Testis (tissue), 3 donors: Measurements from ENCODE around the gene HIRIP3. TPM values are rescaled to one million over a fixed set of nuclear protein-coding genes. Genes with fewer than 3 reads are reported as not detected.
"Not testable (repeated sequence)": the region's sequence is repeated elsewhere in the genome, so short reads cannot be mapped to it uniquely, and the experiment has no call there.

Experiments used
- DNase-seq: peaks from one replicate; pipeline ENCODE4 v3.0.0-alpha.2; 2019
- H3K27ac ChIP-seq, 2 donors: fragments of 200-600 bp; sonication (generic); one replicate each; pipeline ENCODE4 v1.5.1; 2019
- H3K27me3 ChIP-seq: fragments of 200-600 bp; sonication (generic); one replicate; pipeline ENCODE4 v1.5.1; 2019
- H3K36me3 ChIP-seq: fragments of 200-600 bp; sonication (generic); one replicate; pipeline ENCODE4 v1.5.1; 2017; ENCODE audit warnings: low read depth; ENCODE audit errors: missing control alignments
- H3K4me1 ChIP-seq: fragments of 200-600 bp; sonication (generic); one replicate; pipeline ENCODE4 v1.5.1; 2019
- H3K4me3 ChIP-seq, 2 donors: fragments of 200-600 bp; sonication (generic); one replicate each; pipeline ENCODE4 v1.5.1; 2017 to 2019
- H3K9me3 ChIP-seq: fragments of 200-600 bp; sonication (generic); one replicate; pipeline ENCODE4 v1.5.1; 2017
- POLR2A ChIP-seq: fragments of 450-650 bp; IDR thresholded peaks from one replicate; pipeline ENCODE4 v1.6.1; 2017; ENCODE audit warnings: antibody characterized with exemption, mild to moderate bottlenecking, moderate library complexity
- WGBS, 2 donors: methylation state at CpG; one replicate each; pipeline ENCODE4 v1.1.5; 2018; 5-methylcytosine and 5-hydroxymethylcytosine counted together
- intact Hi-C: fragments of 100-400 bp; cut with DNase I; formaldehyde crosslinking; loops from one replicate; pipeline ENCODE4 v1.15.1; 2023; ENCODE audit warnings: low total_unique reads
- polyA plus RNA-seq: library from polyadenylated mRNA; stranded (reverse); fragments of 350-450 nt; fragmentation: Illumina TruSeq; extraction: RNeasy Lipid Tissue Mini Kit (QIAGEN cat#74804); gene quantifications from one replicate; pipeline ENCODE4 v1.2.3, GENCODE V29; 2014; ENCODE audit warnings: low read depth, low replicate concordance; ENCODE audit not compliant: insufficient read depth
- total RNA-seq, 2 donors: library from RNA; depleted of rRNA; stranded (reverse); fragments of >200 nt; gene quantifications; one replicate each; pipeline ENCODE4 v1.2.3, GENCODE V29; 2016
- TF ChIP-seq, protein P1 (sequence below), 3 experiments: fragments of 450-650 bp in 2 of 3; fragments of 200-600 bp in 1 of 3; sonication (generic) in 1 of 3; IDR thresholded peaks; one replicate each; pipeline ENCODE4 v1.5.1; 2016 to 2019; ENCODE audit warnings: antibody characterized with exemption in 3 of 3, mild to moderate bottlenecking in 2 of 3, moderate library complexity in 1 of 3

The HIRIP3 gene
- total and polyA plus RNA-seq, 3 donors from 2014 or later = 32.1 to 57.3 (median 40.2) TPM

DNA sequence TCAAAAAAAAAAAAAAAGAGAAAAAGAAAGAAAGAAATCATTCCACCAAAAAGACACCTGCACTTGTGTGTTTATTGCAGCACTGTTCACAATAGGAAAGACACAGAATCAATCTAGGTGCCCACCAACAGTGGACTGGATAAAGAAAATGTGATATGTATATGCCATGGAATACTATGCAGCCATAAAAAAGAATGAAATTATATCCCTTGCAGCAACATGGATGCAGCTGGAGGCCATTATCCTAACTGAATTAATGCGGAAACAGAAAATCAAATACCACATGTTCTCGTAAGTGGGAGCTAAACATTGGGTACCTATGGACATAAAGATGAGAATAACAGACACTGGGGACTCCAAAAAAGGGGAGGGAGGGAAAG is 21.9 kb upstream of the HIRIP3 start:
- DNase-seq = no peak
- H3K9me3 ChIP-seq = no peaks in the 10 kb centered on the region
- intact Hi-C loops = no loop called here
- no peak overlapping the region for H3K4me3 ChIP-seq
- no peaks in the 10 kb centered on the region for H3K27me3 ChIP-seq
- H3K36me3 ChIP-seq = no peaks in the 10 kb centered on the region
- H3K27ac ChIP-seq = no peak overlapping the region
- H3K4me1 ChIP-seq = no peaks in the 10 kb centered on the region
- TF ChIP-seq POLR2A = no peak
- TF ChIP-seq, protein P1, sequence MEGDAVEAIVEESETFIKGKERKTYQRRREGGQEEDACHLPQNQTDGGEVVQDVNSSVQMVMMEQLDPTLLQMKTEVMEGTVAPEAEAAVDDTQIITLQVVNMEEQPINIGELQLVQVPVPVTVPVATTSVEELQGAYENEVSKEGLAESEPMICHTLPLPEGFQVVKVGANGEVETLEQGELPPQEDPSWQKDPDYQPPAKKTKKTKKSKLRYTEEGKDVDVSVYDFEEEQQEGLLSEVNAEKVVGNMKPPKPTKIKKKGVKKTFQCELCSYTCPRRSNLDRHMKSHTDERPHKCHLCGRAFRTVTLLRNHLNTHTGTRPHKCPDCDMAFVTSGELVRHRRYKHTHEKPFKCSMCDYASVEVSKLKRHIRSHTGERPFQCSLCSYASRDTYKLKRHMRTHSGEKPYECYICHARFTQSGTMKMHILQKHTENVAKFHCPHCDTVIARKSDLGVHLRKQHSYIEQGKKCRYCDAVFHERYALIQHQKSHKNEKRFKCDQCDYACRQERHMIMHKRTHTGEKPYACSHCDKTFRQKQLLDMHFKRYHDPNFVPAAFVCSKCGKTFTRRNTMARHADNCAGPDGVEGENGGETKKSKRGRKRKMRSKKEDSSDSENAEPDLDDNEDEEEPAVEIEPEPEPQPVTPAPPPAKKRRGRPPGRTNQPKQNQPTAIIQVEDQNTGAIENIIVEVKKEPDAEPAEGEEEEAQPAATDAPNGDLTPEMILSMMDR (IDR thresholded peaks at IDR 0.05) = no peak
- 95 to 97% methylated on average over 2 of the region's 2 CpGs for WGBS, 2 donors

DNA sequence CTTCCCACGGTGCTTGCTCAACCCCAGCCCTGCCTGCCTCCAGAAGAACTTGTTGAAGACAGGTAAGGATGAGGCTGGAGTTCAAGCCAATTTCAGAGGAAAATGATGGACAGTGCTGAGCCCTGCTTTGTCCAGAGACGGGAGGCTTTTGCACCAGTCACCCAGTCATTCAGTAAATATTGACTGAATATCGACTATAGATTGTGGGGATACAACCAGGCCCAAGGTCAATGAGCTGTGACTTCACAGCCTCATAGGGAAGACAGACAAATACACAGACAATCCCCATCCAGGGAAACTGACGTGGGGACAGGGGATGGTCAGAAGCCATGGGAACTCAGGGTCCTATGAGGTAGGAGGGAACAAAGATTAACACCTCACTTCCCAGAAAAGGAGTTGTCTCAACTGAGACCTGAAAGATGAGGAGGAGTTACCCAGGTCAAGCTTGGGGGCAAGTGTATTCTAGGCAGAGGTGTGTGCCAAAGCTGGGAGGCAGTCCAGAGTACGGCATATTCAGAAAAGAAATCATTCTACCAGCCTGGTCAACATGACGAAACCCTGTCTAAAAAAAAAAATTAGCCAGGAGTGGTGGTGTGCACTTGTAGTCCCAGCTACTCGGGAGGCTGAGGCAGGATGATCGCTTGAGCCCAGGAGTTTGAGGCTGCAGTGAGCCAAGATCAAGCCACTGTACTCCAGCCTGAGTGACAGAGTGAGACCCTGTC is 21.3 kb upstream of the HIRIP3 start:
- H3K4me3 ChIP-seq = no peak overlapping the region
- no peaks in the 10 kb centered on the region for H3K9me3 ChIP-seq
- no peaks in the 10 kb centered on the region for H3K27me3 ChIP-seq
- DNase-seq = no peak
- H3K27ac ChIP-seq = no peak overlapping the region
- TF ChIP-seq, protein P1 (IDR thresholded peaks at IDR 0.05) = no peak
- no peak for TF ChIP-seq POLR2A
- no peaks in the 10 kb centered on the region for H3K4me1 ChIP-seq
- WGBS, 2 donors = 70 to 77% methylated on average over 8 of the region's 8 CpGs
- intact Hi-C loops = no loop called here
- no peaks in the 10 kb centered on the region for H3K36me3 ChIP-seq

DNA sequence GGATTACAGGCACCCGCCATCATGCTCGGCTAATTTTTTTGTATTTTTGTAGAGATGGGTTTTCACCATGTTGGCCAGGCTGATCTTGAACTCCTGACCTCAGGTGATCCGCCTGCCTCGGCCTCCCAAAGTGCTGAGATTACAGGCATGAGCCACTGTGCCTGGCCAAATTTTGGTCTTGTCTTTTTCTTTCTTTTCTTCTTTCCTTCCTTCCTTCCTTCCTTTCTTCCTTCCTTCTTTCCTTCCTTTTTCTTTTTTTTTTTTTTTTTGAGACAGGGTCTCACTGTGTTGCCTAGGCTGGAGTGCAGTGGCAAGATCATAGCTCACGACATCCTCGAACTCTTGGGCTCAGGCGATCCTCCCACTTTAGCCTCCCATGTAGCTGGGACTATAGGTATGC is 20.0 kb upstream of the HIRIP3 start:
- intact Hi-C loops, H3K4me3 ChIP-seq, H3K4me1 ChIP-seq, H3K36me3 ChIP-seq, H3K9me3 ChIP-seq, DNase-seq, H3K27ac ChIP-seq, H3K27me3 ChIP-seq: not testable (repeated sequence)
- 82 to 93% methylated on average over 7 of the region's 7 CpGs for WGBS, 2 donors

DNA sequence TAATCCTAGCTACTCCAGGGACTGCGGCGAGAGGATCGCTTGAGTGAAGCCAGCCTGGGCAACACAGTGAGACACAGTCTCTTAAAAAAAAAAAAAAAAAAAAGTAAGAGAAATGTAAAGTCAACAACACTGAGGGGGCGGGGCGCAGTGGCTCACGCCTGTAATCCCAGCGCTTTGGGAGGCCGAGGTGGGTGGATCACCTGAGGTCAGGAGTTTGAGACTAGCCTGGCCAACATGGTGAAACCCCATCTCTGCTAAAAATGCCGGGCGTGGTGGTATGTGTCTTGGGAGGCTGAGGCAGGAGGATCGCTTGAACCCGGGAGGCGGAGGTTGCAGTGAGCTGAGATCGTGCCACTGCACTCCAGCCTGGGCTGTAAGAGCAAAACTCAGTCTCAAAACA is 17.2 kb upstream of the HIRIP3 start:
- H3K9me3 ChIP-seq, H3K27me3 ChIP-seq, H3K4me3 ChIP-seq, H3K4me1 ChIP-seq, H3K27ac ChIP-seq, intact Hi-C loops, DNase-seq, H3K36me3 ChIP-seq: not testable (repeated sequence)
- 79 to 82% methylated on average over 14 of the region's 14 CpGs for WGBS, 2 donors

DNA sequence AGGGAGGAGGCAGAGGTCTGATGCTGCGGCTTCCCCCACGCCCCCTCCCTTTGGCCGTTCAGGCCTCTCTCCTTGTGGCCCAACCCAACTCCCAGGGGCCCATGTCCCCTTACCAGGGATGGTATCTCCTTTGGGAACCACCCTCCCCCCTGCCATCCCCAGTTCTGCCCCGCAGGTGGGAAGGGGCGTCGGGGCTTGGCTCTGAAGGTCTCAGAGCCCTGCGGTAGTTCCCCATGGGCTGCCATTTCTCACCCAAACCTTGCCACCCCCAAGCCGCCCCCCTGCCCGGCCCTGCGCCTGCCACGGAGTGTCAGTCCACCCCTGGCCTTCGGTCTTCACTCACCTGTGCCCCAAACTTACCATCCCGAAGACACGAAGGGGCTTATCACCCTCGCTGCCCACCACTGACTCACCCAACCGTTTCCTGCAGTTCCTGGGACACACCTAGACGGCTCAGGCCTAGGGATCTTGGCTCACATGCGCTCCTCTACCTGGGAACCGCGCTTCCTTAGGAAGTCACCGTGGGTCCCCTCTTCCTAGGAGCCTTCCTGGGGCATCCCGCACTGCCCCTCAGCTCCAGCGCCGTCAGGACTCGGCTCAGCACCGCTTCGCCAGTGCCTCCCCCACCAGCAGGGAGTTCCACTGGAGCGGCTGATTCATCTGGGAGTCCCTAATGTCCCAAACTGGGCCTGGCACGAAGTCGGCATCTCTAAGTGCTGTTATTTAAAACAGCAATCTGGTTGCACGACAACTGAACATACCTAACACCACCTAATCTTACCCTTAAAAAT is 16.5 kb upstream of the HIRIP3 start:
- 45 to 49% methylated on average over 23 to 31 of the region's 31 CpGs for WGBS, 2 donors
- no peak for DNase-seq
- intact Hi-C loops = no loop called here
- Histone ChIP-seq H3K4me1 (peaks cover 8% of the 10 kb centered on the region), H3K36me3 (no peaks in the 10 kb centered on the region), H3K9me3 (no peaks in the 10 kb centered on the region), H3K4me3 (peak overlapping the region in 1 of 2 donors; percentile 44), H3K27ac (no peak overlapping the region), H3K27me3 (no peaks in the 10 kb centered on the region)
- TF ChIP-seq POLR2A = no peak
- TF ChIP-seq, protein P1 (IDR thresholded peaks at IDR 0.05) = no peak
